ENCODE results near the gene ASPA.
"Not testable (repeated sequence)": the region's sequence is repeated elsewhere in the genome, so short reads cannot be mapped to it uniquely, and the experiment has no call there.

The ASPA gene

DNA sequence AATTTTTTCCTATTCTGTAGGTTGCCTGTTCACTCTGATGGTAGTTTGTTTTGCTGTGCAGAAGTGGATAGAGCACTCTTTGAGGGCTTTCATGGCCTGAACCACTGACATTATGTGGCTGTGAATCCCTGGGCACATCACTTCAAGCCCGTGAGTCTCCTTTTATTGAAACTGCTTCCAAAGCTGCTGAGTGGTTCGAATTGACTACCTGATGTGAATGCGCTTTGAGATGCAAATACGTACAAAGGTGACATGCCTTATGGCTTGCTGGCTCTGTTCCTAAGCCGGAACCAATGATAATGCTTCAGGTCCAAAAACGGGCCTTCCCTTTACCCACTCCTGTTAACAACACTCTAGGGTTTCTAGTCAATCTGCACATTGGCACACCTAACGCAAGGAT lies 34.3 kb downstream of the ASPA start:
- no peak for DNase-seq

DNA sequence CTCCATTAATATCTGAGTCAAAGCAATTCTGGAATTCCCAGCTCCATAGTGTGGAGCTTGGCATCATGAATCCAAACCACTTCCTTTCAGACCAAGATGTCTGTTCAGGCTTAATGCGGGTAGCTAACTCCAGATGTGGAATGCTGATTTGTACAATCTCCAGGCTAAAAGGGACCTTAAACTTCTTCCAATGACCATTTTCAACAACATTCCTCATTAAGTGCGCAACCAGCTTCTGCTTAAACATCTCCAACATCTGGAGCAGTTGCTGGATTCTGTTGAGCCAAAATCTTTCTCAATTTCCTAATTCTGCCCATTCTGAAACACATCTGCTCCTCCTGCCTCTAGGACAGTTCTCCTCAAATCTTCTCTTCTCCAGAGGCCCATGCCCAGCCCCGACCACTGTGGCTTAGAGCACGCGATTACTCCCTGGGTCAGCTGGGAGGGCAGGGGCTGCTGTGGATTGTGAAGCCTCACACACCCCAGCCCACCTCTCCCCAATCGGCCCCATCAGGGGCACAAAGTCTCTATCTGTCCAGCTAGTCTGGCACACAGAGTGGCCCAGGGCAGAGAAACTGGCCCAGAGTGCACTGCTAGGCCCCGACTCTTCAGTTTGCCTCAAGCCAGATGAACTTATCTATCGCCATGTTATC lies 36.2 kb downstream of the ASPA start:
- DNase-seq, result no peak

DNA sequence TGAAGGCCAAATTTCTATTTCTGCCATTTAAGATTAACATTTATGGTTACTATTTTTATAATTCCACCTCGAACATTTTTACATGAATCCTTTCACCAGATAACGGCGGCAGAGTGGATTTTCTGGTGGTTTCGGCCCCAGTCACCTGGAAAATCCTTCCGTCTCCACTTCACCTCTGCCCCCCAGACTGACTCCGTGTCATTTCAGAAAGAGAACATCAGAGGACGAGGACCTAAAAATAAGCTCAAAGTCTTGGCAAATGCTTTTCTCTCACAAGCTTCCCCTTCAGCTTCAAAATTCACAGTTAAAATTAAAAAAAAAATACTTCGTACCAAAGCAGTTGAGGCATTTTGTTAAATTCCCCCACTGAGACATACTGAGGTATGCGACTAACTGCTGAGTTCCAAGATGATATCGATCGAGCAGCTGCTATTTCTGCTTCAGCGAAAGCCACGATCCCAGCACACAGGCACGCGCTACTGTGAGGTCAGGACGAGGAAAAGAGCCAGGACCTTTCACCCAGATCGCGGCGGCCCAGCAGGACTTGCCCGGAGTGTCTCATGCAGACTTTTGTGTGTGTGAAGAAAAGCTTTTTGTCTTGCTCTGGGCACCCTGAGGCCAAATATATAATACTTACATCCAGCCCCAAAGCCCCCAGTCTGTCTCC lies 36.8 kb downstream of the ASPA start:
- DNase-seq, result no peak

DNA sequence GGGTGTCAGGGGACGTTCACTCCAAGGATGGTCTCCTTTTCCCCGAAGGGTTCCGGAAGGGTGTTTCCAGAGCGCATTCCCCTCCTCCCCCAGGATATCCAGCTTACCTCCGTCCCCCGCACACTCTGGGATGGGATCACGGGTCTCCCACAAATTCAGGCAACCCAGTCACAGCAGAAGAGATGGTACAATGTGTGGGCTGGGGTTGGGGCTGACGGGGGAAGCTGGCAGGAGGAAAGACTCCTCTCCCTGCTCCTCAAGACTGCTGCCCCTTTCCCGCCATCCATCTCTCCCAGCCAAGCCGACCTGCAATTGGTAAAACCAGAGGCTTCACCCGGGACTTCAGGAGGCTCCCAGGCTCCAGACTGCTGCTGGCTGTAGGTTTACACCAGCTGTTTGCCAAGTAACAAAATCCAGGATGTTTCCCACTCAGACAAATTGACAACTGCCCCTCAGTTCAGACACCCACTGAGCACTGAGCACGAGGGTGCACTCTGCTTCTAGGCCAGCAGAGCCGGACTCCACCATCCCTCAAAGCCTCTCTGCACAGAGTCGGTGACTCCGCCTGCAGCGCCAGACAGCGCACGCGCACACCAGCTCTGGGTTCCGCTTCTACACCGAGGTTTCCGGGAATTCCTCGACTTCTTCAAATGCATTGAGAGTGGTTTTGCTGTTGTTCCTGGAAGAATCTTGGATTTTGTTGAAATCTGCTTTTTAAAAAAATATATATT lies 37.7 kb downstream of the ASPA start:
- no peak for DNase-seq

DNA sequence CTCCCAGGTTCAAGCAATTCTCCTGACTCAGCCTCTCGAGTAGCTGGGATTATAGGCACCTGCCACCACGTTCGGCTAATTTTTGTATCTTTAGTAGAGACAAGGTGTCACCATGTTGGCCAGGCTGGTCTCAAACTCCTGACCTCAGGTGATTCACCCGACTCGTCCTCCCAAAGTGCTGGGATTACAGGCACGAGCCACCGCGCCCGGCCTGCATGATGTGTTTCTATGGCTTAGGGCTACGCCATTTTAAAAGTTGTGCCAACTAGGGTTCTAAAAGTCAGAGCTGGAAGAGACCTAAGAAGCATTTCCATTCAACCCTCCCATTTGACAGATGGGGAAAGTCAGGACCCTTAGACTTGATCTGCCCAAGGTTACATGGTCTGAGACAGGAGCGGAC lies 38.4 kb downstream of the ASPA start:
- not testable (repeated sequence) for DNase-seq

DNA sequence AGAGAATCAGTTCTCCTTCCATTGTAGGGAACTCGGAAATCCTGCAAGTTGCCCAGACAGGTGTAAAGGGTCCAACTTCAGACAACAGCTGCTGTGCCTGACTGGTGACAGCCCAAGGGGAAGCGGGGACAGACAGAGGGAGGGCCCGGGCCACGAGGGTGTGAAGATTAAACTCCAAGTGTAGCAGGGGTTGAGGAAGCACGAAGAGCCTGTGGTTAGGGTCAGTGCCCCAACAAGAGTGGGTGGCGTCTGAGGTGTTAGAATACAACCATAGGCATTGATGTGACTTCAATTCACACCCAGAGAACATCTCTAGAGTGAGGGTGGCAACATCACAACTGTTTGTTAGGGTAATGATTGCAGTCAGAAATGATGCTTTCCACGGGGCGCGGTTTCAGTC lies 39.1 kb downstream of the ASPA start:
- no peak for DNase-seq

DNA sequence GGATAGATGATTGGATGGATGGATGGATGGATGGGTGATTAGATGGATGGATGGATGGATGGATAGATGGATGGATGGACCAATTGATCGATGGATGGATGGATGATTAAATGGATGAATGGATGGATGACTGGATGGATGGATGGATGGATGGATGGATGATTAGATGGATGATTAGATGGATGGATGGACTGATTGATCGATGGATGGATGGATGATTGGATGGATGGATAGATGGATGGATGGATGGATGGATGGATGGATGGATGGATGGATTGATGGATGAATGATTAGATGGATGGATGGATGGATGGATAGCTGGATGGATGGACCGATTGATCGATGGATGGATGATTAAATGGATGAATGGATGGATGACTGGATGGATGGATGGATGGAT lies 43.7 kb downstream of the ASPA start:
- not testable (repeated sequence) for DNase-seq

DNA sequence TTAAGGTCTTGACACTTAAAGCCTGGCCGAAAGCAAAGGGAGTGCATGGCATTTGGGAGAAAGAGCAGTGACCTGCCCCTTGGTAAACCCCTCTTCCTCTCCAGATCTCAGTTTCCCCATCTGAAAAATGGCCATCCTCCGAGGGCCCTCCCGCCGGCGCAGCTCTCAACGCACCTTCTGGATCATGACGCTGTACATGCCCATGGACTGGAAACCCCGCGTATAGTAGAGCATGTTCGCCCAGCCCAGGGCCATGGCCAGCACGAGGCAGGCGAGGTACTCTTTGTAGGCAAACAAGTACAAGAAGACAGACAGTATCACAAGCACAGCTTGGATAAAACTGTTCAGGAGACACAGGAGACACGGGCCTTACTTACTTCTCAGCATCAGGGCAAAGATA lies 48.2 kb downstream of the ASPA start:
- no peak for DNase-seq

DNA sequence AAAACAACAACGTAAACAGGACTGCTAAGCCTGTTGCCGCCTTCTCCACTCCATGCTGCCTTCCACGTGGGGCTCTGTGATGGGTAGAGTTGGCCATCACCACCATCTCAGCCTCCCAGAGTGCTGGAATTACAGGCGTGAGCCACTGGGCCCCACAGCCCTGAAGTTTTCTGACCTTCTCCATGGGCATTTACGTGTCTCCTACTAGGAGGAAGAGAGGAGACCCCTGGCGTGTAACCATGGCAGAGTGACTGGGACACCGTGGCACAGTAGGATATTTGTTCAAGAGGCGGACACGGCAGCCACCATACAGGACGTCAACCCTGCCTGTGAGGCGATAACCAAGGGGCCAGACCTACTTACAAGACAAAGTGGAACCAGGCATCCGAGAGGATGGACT lies 50.7 kb downstream of the ASPA start:
- no peak for DNase-seq

DNA sequence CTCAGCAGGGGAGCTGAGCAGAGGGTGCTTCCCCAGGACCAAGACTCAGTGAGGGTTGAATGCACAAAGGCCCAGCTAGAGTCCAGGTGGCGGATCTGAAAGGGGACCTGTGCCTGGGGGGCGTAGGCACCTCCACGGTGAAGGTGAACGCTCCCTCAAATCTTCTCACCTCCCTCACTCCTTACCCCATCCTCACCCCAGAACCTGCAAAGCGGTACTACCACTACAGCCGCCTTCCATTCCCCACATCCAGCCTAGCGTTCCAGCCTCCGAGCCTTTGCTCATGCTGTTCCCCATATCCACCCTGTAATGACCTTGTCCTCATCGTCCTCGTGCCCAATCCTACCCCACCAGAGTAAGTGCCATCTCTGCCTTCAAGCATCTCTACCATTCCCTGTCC lies 51.2 kb downstream of the ASPA start:
- DNase-seq, result no peak

DNA sequence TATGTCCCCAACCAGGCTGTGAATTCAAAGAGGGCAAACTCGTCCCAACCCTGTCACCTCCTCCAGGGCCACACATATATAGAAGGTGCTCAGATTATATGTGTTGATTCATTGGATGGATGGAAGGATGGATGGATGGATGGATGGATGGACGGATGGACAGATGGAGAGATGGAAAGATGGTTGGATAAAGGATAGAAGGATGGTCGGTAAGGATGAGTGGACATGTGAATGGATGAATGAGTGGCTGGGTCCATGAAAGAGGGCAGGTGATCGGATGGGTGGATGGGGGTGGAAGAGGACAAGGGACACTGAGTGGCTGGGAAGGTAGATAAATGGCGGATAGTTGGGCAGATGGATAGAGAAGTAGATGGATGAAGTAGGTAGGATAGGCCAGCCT lies 51.7 kb downstream of the ASPA start:
- no peak for DNase-seq

DNA sequence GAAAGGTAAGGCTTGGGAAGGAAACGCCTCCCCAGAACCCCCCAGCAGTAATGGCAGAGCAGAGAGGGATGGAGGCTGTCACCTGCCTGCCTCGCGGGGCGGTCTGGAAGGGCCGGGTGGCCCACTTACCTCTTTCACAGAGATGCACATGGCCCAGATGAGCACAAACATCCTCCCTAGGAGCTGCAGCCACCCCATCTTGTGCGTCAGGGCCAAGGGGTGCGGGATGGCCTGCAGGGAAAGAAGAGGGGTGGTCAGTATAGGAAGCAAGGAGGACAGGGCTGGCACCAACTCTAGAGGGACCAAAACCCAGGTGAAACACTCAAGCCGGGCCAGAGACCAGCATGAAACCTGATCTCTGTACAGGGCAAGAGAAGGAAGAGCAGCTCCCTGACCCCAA lies 52.1 kb downstream of the ASPA start:
- DNase-seq, result no peak

DNA sequence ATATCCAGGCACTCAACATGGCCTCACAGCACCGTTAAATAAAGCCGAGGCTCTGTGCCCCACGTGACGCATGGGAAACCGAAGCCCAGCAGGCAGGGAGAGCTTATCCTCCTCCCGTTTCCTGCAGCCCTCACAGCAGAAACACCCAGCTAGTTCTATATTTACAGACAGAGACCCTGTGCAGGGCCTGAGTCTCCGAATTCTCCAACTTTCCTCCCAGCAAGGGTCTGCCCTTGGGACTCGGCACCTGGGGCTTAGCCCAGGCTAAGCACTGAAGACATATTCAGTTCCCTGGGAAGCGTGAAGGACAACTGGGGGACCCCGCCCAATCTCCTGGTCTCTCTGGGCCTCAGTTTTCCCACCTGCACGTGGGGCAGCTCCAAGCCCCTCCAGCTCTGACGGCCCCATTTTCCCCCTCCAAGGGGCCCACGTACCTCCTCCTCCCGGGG lies 52.6 kb downstream of the ASPA start:
- DNase-seq, result no peak

DNA sequence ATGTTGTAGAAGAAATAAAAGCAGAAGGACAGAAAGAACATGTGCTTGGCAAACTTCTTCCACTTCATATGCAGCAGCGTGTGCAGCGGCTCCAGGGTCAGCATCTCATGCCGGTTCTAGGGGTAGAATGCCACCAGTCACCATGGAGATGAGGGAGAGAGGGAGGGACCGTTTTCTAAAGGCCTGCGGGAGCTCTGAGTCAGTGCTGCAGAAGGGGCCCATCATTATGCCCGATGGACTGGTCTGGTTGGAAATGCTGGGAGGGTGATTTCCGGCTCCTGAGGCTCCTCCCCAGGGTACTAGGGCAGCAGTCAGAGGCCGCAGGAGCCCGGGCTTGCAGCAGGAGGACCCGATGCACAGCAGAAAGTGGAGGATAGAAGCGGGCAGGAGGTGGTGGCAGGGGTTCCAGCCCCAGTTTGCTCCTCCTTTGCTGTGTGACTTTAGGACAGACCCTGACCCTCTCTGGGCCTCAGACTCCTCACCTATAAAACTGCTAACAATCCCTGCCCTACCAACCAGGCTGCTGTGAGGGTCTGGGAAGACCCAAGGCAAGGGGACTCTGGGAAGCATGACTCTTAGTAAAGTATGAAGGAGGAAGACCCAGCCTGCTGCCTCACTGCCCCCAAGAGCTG lies 53.2 kb downstream of the ASPA start:
- no peak for DNase-seq

DNA sequence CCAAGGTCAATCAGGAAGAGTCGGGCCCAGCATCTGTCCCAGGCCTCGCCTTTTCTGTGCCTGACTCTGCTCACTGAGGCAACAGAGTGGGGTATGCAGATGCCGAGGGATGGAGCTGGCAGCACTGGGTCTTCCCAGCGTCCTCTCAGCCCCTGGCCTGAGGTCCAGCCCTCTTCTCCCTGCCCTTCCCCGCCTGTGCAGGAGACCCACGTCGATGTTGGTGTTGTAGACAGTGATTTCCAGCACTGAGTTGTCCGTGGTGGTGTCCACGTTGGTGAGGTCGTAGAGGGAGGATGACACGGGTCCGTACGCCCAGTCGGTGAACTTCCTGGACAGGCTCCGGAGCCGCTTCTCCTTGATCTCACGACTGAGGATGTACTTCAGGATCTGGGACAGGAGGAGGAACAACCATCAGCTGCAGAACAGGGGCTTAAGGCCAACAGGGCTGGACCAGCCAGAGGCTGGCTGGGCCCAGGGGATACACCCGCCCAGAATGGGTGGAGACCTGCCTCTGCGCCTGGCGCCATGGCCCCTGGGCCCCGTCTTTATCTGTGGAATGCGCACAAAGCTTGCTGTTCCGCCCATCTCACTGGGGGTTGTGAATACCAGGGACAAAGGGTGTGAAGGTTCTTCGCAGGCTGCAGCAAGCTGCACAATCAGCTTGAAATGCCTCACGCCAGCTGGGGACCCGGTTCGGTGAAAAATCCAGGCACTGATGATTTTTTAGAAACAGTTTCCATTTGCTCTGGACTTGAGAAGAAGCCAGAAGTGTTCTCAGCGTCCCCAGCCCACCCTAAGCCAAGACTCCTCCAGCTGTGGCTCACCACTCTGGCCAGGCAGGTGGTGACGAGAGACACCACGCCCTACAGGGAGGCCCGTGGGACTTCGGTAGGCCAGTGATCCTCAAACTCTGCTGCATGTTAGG lies 54.3 kb downstream of the ASPA start:
- DNase-seq, result no peak

DNA sequence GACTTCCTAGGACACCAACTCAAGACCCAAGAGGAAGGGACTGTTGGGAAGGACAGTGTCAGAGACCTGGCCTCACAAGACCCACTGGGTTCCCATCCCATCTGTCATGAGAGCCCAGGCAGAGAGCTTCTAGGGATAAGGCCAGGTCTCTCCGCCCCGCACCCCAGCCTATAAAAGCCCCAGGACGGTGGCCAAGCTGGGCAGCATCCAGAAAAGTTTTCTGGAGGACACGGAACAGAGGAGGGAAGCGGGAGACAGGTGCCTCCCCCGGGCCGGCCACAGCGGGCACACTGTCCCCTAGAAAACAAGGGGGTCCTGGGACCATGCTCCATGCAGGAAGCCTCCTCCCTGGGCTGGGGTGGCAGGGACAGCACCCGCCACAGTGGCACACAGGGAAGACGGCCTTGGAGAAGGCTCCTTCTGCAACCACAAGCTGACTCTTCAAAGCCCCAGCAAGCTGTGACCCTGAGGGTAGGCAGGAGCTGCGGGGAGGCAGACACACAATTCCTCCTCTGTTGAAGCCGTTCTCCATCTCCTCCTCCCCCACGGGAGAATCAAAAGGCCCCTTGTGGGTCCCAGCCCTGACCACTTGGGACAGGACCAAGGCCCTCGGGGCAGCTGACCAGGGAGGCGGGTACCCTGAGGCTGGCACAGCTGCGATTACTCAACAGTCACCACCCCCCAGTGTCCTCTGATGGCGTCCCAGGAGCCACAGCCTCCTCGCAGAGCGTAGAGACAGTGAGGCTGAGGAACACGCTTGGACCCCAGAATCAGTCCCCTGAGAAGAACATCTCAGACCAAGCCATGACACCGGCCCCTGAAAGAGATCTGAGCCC lies 55.7 kb downstream of the ASPA start:
- DNase-seq, result no peak

DNA sequence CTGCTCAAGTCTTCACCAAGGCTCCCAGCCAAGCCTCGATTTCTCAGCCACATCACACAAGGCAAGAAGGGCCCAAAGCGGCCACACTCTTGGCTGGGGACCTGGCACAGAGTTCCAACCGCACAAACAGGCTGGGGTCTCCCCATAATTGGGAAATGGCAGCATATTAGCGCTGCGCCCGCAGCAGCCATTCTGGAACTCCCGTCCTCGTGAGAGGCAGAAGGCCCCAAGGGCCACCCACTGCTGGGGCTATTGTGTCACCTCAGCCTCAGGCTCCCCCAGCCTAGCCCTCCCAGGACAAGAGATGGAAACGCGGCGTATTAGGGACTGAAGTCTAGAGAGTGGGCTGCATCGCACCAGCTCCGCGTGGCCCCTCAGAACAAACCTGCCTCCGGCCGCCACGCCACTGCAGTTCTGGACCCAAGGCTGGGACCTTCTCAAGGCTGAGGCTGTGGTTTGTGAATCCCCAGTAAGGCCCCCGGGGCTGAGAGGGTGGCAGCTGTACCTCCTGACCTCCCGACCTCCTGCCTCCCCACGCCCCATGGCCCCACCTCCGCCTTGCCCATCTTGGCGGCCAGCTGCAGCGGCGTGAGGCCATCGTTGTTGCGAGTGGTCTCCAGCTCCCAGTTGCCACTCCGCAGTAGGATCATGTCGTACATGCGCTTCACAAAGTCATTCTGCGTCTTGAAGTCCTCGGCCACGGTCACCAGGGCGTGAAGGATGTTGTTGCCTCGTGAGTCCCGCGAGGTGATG lies 56.5 kb downstream of the ASPA start:
- DNase-seq, result no peak

DNA sequence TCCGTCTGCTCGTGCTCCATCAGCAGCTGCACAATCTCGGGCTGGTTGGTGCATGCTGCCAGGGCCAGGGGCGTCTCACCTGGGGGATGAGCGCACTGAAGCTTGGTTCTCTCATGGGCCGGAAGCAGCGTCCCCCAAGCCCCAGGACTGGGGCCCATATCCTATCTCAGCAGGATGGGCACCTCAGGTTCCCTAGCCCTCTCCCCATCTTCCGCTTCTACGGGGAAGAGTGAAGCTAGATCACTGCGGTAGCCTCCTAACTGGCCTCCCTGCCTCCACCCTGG lies 57.0 kb downstream of the ASPA start:
- no peak for DNase-seq

DNA sequence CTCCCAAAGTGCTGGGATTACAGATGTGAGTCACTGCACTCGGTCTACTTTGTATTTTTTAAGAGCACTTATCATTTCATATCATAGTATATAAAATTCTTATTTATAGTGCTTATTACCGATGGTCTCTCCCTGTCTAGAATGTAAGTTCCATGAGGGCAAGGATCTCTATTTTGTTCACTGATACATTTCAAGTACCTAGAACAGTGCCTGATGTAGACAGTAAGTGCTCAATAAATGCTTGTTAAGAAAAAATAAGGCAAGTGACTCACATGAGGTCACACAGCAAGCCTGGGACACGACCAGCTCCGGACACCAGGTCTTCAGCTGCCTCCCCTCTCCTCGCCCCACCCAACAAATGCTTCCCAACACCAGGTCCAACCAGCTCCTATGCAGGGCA lies 58.0 kb downstream of the ASPA start:
- DNase-seq, result no peak

DNA sequence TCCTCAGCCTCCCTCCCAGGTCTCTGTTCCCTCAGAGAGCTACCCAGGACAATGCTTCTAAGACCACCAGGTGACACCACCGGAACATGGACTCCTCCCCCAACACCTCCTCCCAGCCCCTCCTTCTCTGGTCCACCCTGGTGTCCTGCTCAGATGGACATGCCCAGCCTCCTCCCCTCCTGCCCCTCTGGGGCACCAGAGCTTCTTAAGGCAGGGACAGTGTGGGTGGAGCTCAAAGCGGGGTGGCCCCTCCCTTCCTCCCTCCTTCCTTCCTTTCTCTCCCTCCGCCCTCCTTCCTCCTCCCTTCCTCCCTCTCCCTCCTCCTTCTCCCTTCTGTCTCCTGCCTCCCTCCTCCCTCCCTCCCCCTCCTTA lies 59.1 kb downstream of the ASPA start:
- DNase-seq, result peak; percentile 35

All from stimulated activated CD4-positive, alpha-beta T cell treated with anti-CD3 and anti-CD28 coated beads, Interleukin-15, amount 100 ng/mL, for 24 hours (primary cell).